ENCODE results near the gene ITPRIP.

The ITPRIP gene

GRCh38 chr10:104304927-104305326 is 33.3 kb downstream of the ITPRIP start:
- no peak for DNase-seq

GRCh38 chr10:104304356-104304745 is 33.9 kb downstream of the ITPRIP start:
- DNase-seq = no peak

- DNase-seq = no peak
These were observed 34.5 kb downstream of the ITPRIP start for GRCh38 chr10:104303594-104304355.

GRCh38 chr10:104301907-104302690 is 36.2 kb downstream of the ITPRIP start:
- DNase-seq = no peak

- no peak for DNase-seq
These were observed 37.5 kb downstream of the ITPRIP start for GRCh38 chr10:104300736-104301292.

GRCh38 chr10:104300002-104300735 is 38.1 kb downstream of the ITPRIP start:
- DNase-seq = no peak

GRCh38 chr10:104299031-104299904 is 39.0 kb downstream of the ITPRIP start:
- no peak for DNase-seq

GRCh38 chr10:104297697-104298660 is 40.3 kb downstream of the ITPRIP start:
- peak; percentile 26 for DNase-seq

GRCh38 chr10:104296687-104297436 is 41.4 kb downstream of the ITPRIP start:
- DNase-seq = no peak

- no peak for DNase-seq
These were observed 44.4 kb downstream of the ITPRIP start for GRCh38 chr10:104293781-104294321.

GRCh38 chr10:104293011-104293410 is 45.3 kb downstream of the ITPRIP start:
- no peak for DNase-seq

GRCh38 chr10:104291439-104291951 is 46.8 kb downstream of the ITPRIP start:
- peak; percentile 89 for DNase-seq

GRCh38 chr10:104288355-104288754 is 49.9 kb downstream of the ITPRIP start:
- DNase-seq = no peak

GRCh38 chr10:104286939-104287338 is 51.3 kb downstream of the ITPRIP start:
- DNase-seq = no peak

- DNase-seq = no peak
These were observed 53.4 kb downstream of the ITPRIP start for GRCh38 chr10:104284846-104285245.

GRCh38 chr10:104281694-104282093 is 56.6 kb downstream of the ITPRIP start:
- DNase-seq = no peak

- no peak for DNase-seq
These were observed 58.6 kb downstream of the ITPRIP start for GRCh38 chr10:104279550-104280259.

- no peak for DNase-seq
These were observed 60.5 kb downstream of the ITPRIP start for GRCh38 chr10:104277785-104278184.

- no peak for DNase-seq
These were observed 62.1 kb downstream of the ITPRIP start for GRCh38 chr10:104276192-104276591.

Data from hematopoietic multipotent progenitor cell treated with erythropoietin and hydrocortisone succinate and interleukin-3 and kit ligand, for 8 days (in vitro differentiated cells).